Neuronal stem cell (in vitro differentiated cells): ENCODE results near the gene ADCY1.

Source experiments
- DNase-seq: peaks from one replicate; pipeline ENCODE4 v3.0.0-alpha.2; 2013; ENCODE audit warnings: low spot score
- H2AFZ ChIP-seq: one replicate; pipeline ENCODE4 v1.6.1; 2013; ENCODE audit warnings: mild to moderate bottlenecking, low read length, inconsistent platforms
- H2AK5ac ChIP-seq: 2 replicates; pipeline ENCODE4 v1.6.1; 2013; ENCODE audit warnings: low read depth, mild to moderate bottlenecking, inconsistent platforms, low read length, moderate library complexity, mixed read lengths
- H2BK120ac ChIP-seq: 2 replicates; pipeline ENCODE4 v1.6.1; 2013; ENCODE audit warnings: low read depth, mild to moderate bottlenecking, inconsistent platforms, low read length, moderate library complexity, mixed read lengths
- H2BK12ac ChIP-seq: one replicate; pipeline ENCODE4 v1.6.1; 2013; ENCODE audit warnings: low read length, inconsistent platforms
- H2BK15ac ChIP-seq: 2 replicates; pipeline ENCODE4 v1.6.1; 2013; ENCODE audit warnings: mild to moderate bottlenecking, low read length, inconsistent platforms, mixed read lengths
- H2BK5ac ChIP-seq: one replicate; pipeline ENCODE4 v1.6.1; 2013; ENCODE audit warnings: inconsistent platforms, mild to moderate bottlenecking, low read length, moderate library complexity
- H3K14ac ChIP-seq: one replicate; pipeline ENCODE4 v1.6.1; 2013; ENCODE audit warnings: low read length, inconsistent platforms
- H3K18ac ChIP-seq: 2 replicates; pipeline ENCODE4 v1.6.1; 2013; ENCODE audit warnings: low read length, inconsistent platforms
- H3K23ac ChIP-seq: 2 replicates; pipeline ENCODE4 v1.6.1; 2013; ENCODE audit warnings: low read depth, mild to moderate bottlenecking, mixed read lengths, low read length, inconsistent platforms; ENCODE audit not compliant: poor library complexity
- H3K27ac ChIP-seq: replicated peaks from 3 replicates; pipeline ENCODE4 v1.5.1; 2013; ENCODE audit warnings: low read length, inconsistent platforms
- H3K27me3 ChIP-seq, 3 experiments: 2 replicates each; pipeline ENCODE4 v1.6.1; 2013; ENCODE audit warnings: low read length in 3 of 3, mild to moderate bottlenecking in 2 of 3, inconsistent platforms in 1 of 3, low read depth in 1 of 3, mixed read lengths in 1 of 3, moderate library complexity in 1 of 3; ENCODE audit not compliant: control insufficient read depth in 3 of 3, insufficient read depth in 3 of 3
- H3K36me3 ChIP-seq, 2 donors: replicated peaks in 1 of 2; 2 replicates each; pipeline ENCODE4 v1.6.1; 2013; ENCODE audit warnings: low read length in 2 of 2; ENCODE audit not compliant: control insufficient read depth in 2 of 2, insufficient read depth in 2 of 2
- H3K4ac ChIP-seq: 2 replicates; pipeline ENCODE4 v1.6.1; 2013; ENCODE audit warnings: inconsistent platforms, mild to moderate bottlenecking, low read length, moderate library complexity
- H3K4me1 ChIP-seq, 2 donors: 1 replicate in 1 of 2; 2 replicates in 1 of 2; pipeline ENCODE4 v1.6.1; 2013; ENCODE audit warnings: low read length in 2 of 2, low read depth in 1 of 2; ENCODE audit not compliant: control insufficient read depth in 2 of 2, insufficient read depth in 1 of 2
- H3K4me2 ChIP-seq: one replicate; pipeline ENCODE4 v1.6.1; 2013; ENCODE audit warnings: mild to moderate bottlenecking, low read length, inconsistent platforms; ENCODE audit not compliant: insufficient read depth, poor library complexity, severe bottlenecking
- H3K4me3 ChIP-seq, 2 donors: 2 replicates each; pipeline ENCODE4 v1.5.1; 2013; ENCODE audit warnings: low read length in 2 of 2, mild to moderate bottlenecking in 2 of 2, inconsistent platforms in 1 of 2, moderate library complexity in 1 of 2
- H3K79me1 ChIP-seq: one replicate; pipeline ENCODE4 v1.6.1; 2013; ENCODE audit warnings: low read depth, mild to moderate bottlenecking, inconsistent platforms, low read length, moderate library complexity
- H3K9ac ChIP-seq: one replicate; pipeline ENCODE4 v1.6.1; 2013; ENCODE audit warnings: mild to moderate bottlenecking, low read depth, low read length, inconsistent platforms; ENCODE audit not compliant: poor library complexity
- H3K9me3 ChIP-seq, 2 donors: replicated peaks in 1 of 2; 2 replicates each; pipeline versions ENCODE3 to v1.6.1; 2013; ENCODE audit warnings: low read length in 2 of 2, mild to moderate bottlenecking in 2 of 2, inconsistent platforms in 1 of 2, low read depth in 1 of 2, mixed read lengths in 1 of 2, moderate library complexity in 1 of 2; ENCODE audit not compliant: control insufficient read depth in 2 of 2, insufficient read depth in 1 of 2
- H4K8ac ChIP-seq: one replicate; pipeline ENCODE4 v1.6.1; 2013; ENCODE audit warnings: low read depth, mild to moderate bottlenecking, inconsistent platforms, low read length, moderate library complexity
- H4K91ac ChIP-seq: one replicate; pipeline ENCODE4 v1.6.1; 2013; ENCODE audit warnings: low read length, low read depth, mild to moderate bottlenecking, inconsistent platforms; ENCODE audit not compliant: poor library complexity
- WGBS, 2 donors: extraction: QIAGEN DNeasy Blood & Tissue Kit; methylation state at CpG; one replicate each; pipeline ENCODE4 v1.1.7; 2013; ENCODE audit warnings: missing lambda C conversion rate in 2 of 2, mixed read lengths in 1 of 2; ENCODE audit not compliant: insufficient read length in 2 of 2, insufficient replicate concordance in 1 of 2; ENCODE audit errors: extremely low coverage in 2 of 2; 5-methylcytosine and 5-hydroxymethylcytosine counted together

Gene ADCY1

GRCh38 chr7:45662540-45663166, 88.5 kb downstream of the ADCY1 start:
- Histone ChIP-seq H3K18ac (no peak overlapping the region), H3K9me3 (no peaks in the 10 kb centered on the region), H2BK15ac (no peak overlapping the region), H3K4ac (no peak overlapping the region), H3K23ac (no peak overlapping the region), H4K91ac (no peak overlapping the region), H3K27me3 (no peaks in the 10 kb centered on the region), H3K4me3 (no peak overlapping the region), H3K36me3 (no peaks in the 10 kb centered on the region), H2BK120ac (no peak overlapping the region), H2AFZ (no peak overlapping the region), H4K8ac (no peak overlapping the region), H2AK5ac (no peak overlapping the region), H3K4me1 (no peaks in the 10 kb centered on the region), H3K4me2 (no peak overlapping the region), H3K14ac (no peak overlapping the region), H3K9ac (no peak overlapping the region), H3K79me1 (no peaks in the 10 kb centered on the region), H2BK12ac (no peak overlapping the region), H2BK5ac (no peak overlapping the region), H3K27ac (no peak overlapping the region)
- no CpG with 5 or more reads among the region's 15 CpGs for WGBS, 2 donors
- no peak for DNase-seq

GRCh38 chr7:45663167-45663921, 89.2 kb downstream of the ADCY1 start:
- no CpG with 5 or more reads among the region's 20 CpGs for WGBS, 2 donors
- peak overlapping the region; percentile 7 for H3K9ac ChIP-seq
- H4K91ac ChIP-seq, result no peak overlapping the region
- no peaks in the 10 kb centered on the region for H3K4me1 ChIP-seq
- no peak overlapping the region for H2AFZ ChIP-seq
- H3K27ac ChIP-seq, result no peak overlapping the region
- peak; percentile 8 for DNase-seq
- H3K79me1 ChIP-seq, result no peaks in the 10 kb centered on the region
- H3K14ac ChIP-seq, result no peak overlapping the region
- no peak overlapping the region for H3K4ac ChIP-seq
- H2BK15ac ChIP-seq, result no peak overlapping the region
- no peak overlapping the region for H3K4me2 ChIP-seq
- H2BK120ac ChIP-seq, result no peak overlapping the region
- no peak overlapping the region for H3K18ac ChIP-seq
- no peak overlapping the region for H3K4me3 ChIP-seq
- H2AK5ac ChIP-seq, result no peak overlapping the region
- no peak overlapping the region for H3K23ac ChIP-seq
- no peak overlapping the region for H4K8ac ChIP-seq
- no peaks in the 10 kb centered on the region for H3K27me3 ChIP-seq
- no peaks in the 10 kb centered on the region for H3K36me3 ChIP-seq
- H2BK12ac ChIP-seq, result no peak overlapping the region
- H3K9me3 ChIP-seq, result no peaks in the 10 kb centered on the region
- H2BK5ac ChIP-seq, result no peak overlapping the region

- no peak for DNase-seq
- Histone ChIP-seq H4K91ac (no peak overlapping the region), H3K18ac (no peak overlapping the region), H3K36me3 (no peaks in the 10 kb centered on the region), H4K8ac (no peak overlapping the region), H2BK120ac (no peak overlapping the region), H3K23ac (no peak overlapping the region), H3K4me1 (no peaks in the 10 kb centered on the region), H3K9me3 (no peaks in the 10 kb centered on the region), H3K27ac (no peak overlapping the region), H2BK15ac (no peak overlapping the region), H2BK5ac (no peak overlapping the region), H2AK5ac (no peak overlapping the region), H3K79me1 (no peaks in the 10 kb centered on the region), H3K9ac (no peak overlapping the region), H3K4ac (no peak overlapping the region), H3K14ac (no peak overlapping the region), H3K27me3 (no peaks in the 10 kb centered on the region), H3K4me2 (no peak overlapping the region), H2AFZ (no peak overlapping the region), H2BK12ac (no peak overlapping the region), H3K4me3 (no peak overlapping the region)
- WGBS, 2 donors, result no CpG with 5 or more reads among the region's 9 CpGs
Measured at GRCh38 chr7:45663965-45664633, 89.9 kb downstream of the ADCY1 start.

GRCh38 chr7:45665172-45665571, 91.0 kb downstream of the ADCY1 start:
- no peak overlapping the region for H2BK15ac ChIP-seq
- no peak overlapping the region for H3K4ac ChIP-seq
- H3K27ac ChIP-seq, result no peak overlapping the region
- H2BK5ac ChIP-seq, result no peak overlapping the region
- no peak overlapping the region for H3K23ac ChIP-seq
- DNase-seq, result no peak
- H2BK120ac ChIP-seq, result no peak overlapping the region
- H3K18ac ChIP-seq, result no peak overlapping the region
- no peak overlapping the region for H4K91ac ChIP-seq
- H3K27me3 ChIP-seq, result no peaks in the 10 kb centered on the region
- H3K14ac ChIP-seq, result no peak overlapping the region
- H3K36me3 ChIP-seq, result no peaks in the 10 kb centered on the region
- no peak overlapping the region for H3K9ac ChIP-seq
- no peaks in the 10 kb centered on the region for H3K79me1 ChIP-seq
- no CpG with 5 or more reads among the region's 7 CpGs for WGBS, 2 donors
- no peak overlapping the region for H2AFZ ChIP-seq
- H3K4me3 ChIP-seq, result no peak overlapping the region
- no peak overlapping the region for H4K8ac ChIP-seq
- H2AK5ac ChIP-seq, result no peak overlapping the region
- H3K4me2 ChIP-seq, result no peak overlapping the region
- H3K4me1 ChIP-seq, result no peaks in the 10 kb centered on the region
- peaks cover 0 to 1% of the 10 kb centered on the region in 2 donors for H3K9me3 ChIP-seq
- no peak overlapping the region for H2BK12ac ChIP-seq
